A549 (cell line): ENCODE data around the gene WDFY2.

ENCODE experiments used
- CBX2 ChIP-seq: fragments of 200-600 bp; sonication (generic); IDR thresholded peaks from 2 replicates; pipeline ENCODE4 v1.6.1; 2016; ENCODE audit warnings: low read depth, mild to moderate bottlenecking, borderline replicate concordance
- CEBPB ChIP-seq, 2 experiments: fragments of >200 bp in 1 of 2; sonication (Bioruptor Twin) in 1 of 2; formaldehyde crosslinking in 1 of 2; IDR thresholded peaks; 2 replicates each; pipeline ENCODE4 v1.6.1; 2012 to 2016
- CHD2 ChIP-seq: fragments of 150-350 bp; IDR thresholded peaks from 2 replicates; pipeline ENCODE4 v1.6.1; 2014; ENCODE audit warnings: low read length; ENCODE audit not compliant: partially characterized antibody
- CHD4 ChIP-seq: fragments of 200-600 bp; sonication (generic); IDR thresholded peaks from 2 replicates; pipeline ENCODE4 v1.6.1; 2016; ENCODE audit warnings: antibody characterized with exemption, mild to moderate bottlenecking, borderline replicate concordance
- JUNB ChIP-seq: fragments of >200 bp; sonication (Bioruptor Twin); formaldehyde crosslinking; IDR thresholded peaks from 2 replicates; pipeline ENCODE4 v1.6.1; 2016
- RARB ChIP-seq: fragments of 250-450 bp; sonication (Bioruptor Pico); IDR thresholded peaks from 2 replicates; pipeline ENCODE4 v1.8.0; 2021; ENCODE audit warnings: mild to moderate bottlenecking, moderate library complexity
- TF ChIP-seq, protein P1 (sequence below): fragments of >200 bp; sonication (Bioruptor Twin); formaldehyde crosslinking; IDR thresholded peaks from 3 replicates; pipeline ENCODE4 v1.5.1; 2016

DNA sequence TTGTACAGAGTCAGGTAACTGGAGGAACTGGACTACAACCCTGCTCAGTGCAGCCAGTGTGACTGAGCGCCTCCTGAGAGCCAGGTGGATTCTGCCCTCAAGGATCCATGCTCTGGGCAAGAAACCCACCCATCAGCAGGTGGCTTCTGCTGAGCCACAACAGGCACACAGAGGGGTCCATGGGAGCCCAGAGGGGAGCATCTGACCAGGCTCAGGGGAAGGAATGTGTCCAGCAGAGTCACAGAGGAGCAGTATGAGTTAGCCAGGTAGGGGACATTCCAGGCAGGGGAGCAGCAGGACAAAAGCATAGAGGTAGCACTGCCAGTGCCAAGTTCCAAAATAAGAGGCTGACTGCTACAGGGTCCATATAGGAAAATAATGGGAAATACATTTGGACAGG is 199.8 kb downstream of the WDFY2 start:
- TF ChIP-seq, protein P1, sequence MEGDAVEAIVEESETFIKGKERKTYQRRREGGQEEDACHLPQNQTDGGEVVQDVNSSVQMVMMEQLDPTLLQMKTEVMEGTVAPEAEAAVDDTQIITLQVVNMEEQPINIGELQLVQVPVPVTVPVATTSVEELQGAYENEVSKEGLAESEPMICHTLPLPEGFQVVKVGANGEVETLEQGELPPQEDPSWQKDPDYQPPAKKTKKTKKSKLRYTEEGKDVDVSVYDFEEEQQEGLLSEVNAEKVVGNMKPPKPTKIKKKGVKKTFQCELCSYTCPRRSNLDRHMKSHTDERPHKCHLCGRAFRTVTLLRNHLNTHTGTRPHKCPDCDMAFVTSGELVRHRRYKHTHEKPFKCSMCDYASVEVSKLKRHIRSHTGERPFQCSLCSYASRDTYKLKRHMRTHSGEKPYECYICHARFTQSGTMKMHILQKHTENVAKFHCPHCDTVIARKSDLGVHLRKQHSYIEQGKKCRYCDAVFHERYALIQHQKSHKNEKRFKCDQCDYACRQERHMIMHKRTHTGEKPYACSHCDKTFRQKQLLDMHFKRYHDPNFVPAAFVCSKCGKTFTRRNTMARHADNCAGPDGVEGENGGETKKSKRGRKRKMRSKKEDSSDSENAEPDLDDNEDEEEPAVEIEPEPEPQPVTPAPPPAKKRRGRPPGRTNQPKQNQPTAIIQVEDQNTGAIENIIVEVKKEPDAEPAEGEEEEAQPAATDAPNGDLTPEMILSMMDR = no peak
- TF ChIP-seq CHD2 = no peak
- no peak for TF ChIP-seq JUNB
- no peak for TF ChIP-seq CHD4
- TF ChIP-seq RARB (CRISPR knock-in tag) = no peak
- no peak for TF ChIP-seq CEBPB (IDR thresholded peaks at IDR 0.05)
- TF ChIP-seq CBX2 = no peak
